Tibial artery (tissue), 4 donors: ENCODE measurements around the gene RRP36.

Experiments used
- DNase-seq, 2 donors: peaks; one replicate each; pipeline ENCODE4 v3.0.0-alpha.2; 2019
- H3K27ac ChIP-seq, 2 donors: fragments of 200-600 bp; sonication (generic) in 1 of 2; 1 replicate in 1 of 2; 2 replicates in 1 of 2; pipeline ENCODE4 v1.5.1; 2018 to 2019; ENCODE audit warnings: mild to moderate bottlenecking in 1 of 2
- H3K27me3 ChIP-seq, 2 donors: fragments of 200-600 bp; sonication (generic) in 1 of 2; one replicate each; pipeline versions ENCODE4 v1.5.1 to v1.6.0; 2016 to 2019
- H3K36me3 ChIP-seq, 3 donors: fragments of 200-600 bp; sonication (generic) in 2 of 3; one replicate each; pipeline ENCODE4 v1.5.1; 2016 to 2019; ENCODE audit warnings: mild to moderate bottlenecking in 2 of 3
- H3K4me1 ChIP-seq, 4 donors: fragments of 200-600 bp; sonication (generic) in 2 of 4; 1 replicate in 3 of 4; 2 replicates in 1 of 4; pipeline ENCODE4 v1.5.1; 2016 to 2019
- H3K4me3 ChIP-seq, 2 donors: fragments of 200-600 bp; sonication (generic) in 1 of 2; 1 replicate in 1 of 2; 2 replicates in 1 of 2; pipeline ENCODE4 v1.5.1; 2018 to 2019; ENCODE audit warnings: mild to moderate bottlenecking in 2 of 2
- H3K9me3 ChIP-seq, 3 donors: fragments of 200-600 bp; sonication (generic) in 1 of 3; one replicate each; pipeline ENCODE4 v1.5.1; 2016 to 2019
- CTCF ChIP-seq, 2 experiments: fragments of 200-600 bp in 1 of 2; fragments of 450-650 bp in 1 of 2; IDR thresholded peaks; one replicate each; pipeline ENCODE4 v1.5.1; 2017 to 2019; ENCODE audit warnings: antibody characterized with exemption in 2 of 2, mild to moderate bottlenecking in 1 of 2, moderate library complexity in 1 of 2
- intact Hi-C: fragments of 100-400 bp; cut with DNase I; formaldehyde crosslinking; loops from one replicate; pipeline ENCODE4 v1.15.0; 2023; ENCODE audit warnings: low total_unique reads

The RRP36 gene

DNA sequence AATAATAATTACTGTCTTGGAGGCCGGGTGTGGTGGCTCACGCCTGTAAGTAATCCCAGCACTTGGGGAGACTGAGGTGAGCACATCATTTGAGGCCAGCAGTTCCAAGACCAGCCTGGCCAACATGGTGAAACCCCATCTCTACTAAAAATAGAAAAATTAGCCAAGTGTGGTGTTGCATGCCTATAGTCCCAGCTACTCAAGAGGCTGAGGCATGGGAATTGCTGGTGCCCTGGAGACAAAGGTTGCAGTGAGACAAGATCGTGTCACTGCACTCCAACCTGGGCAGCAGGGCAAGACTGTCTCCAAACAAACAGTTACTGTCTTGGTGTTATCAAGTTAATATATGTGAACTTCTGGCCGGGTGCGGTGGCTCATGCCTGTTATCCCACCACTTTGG is 4.9 kb downstream of the RRP36 start:
- no peak for DNase-seq
- H3K9me3 ChIP-seq = no peaks in the 10 kb centered on the region
- no peaks in the 10 kb centered on the region for H3K27me3 ChIP-seq
- peaks cover 62 to 69% (median 68%) of the 10 kb centered on the region in 3 donors for H3K36me3 ChIP-seq
- no peak overlapping the region for H3K27ac ChIP-seq
- H3K4me1 ChIP-seq = peaks cover 0 to 23% (median 16%) of the 10 kb centered on the region in 4 donors
- no peak overlapping the region for H3K4me3 ChIP-seq
- intact Hi-C loops = no loop called here
- no peak for TF ChIP-seq CTCF (IDR thresholded peaks at IDR 0.05)

DNA sequence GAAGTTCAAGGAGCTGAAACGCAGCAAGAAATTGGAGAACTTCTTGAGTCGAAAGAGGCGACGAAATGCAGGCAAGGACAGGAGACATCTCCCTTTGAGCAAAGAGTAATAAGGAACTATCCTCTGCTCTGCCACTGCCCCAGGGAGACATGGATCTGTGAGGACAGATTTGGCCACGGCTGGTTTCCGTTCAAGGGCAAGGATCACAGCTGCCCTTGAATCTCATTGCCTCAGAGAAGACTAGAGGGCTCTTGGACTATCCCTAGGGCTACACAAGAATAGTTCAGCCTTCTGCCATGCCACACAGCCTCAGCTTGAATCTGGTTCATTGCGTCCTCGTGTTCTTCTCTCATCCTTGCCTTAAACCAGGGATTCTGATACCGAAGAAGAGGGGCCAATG is 7.7 kb downstream of the RRP36 start:
- Histone ChIP-seq H3K4me1 (peaks cover 0 to 3% (median under 1%) of the 10 kb centered on the region in 4 donors), H3K4me3 (no peak overlapping the region), H3K9me3 (no peaks in the 10 kb centered on the region), H3K27ac (no peak overlapping the region), H3K27me3 (no peaks in the 10 kb centered on the region), H3K36me3 (peaks cover 62 to 97% (median 78%) of the 10 kb centered on the region in 3 donors)
- no peak for DNase-seq
- intact Hi-C loops = no loop called here
- no peak for TF ChIP-seq CTCF (IDR thresholded peaks at IDR 0.05)

DNA sequence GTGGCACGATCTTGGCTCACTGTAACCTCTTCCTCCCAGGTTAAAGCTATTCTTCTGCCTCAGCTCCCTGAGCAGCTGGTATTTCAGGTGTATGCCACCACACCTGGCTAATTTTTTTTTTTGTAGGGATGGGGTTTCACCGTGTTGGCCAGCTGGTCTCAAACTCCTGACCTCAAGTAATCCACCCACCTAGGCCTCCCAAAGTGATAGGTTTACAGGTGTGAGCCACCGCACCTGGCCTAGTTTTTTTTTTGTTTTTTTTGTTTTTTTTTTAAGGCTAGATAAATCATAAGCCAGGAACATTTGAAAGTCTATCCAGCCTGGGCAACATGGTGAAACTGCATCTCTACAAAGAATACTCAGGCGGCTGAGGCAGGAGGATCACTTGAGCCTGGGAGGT is 10.9 kb downstream of the RRP36 start:
- intact Hi-C loops = no loop called here
- Histone ChIP-seq H3K9me3 (no peaks in the 10 kb centered on the region), H3K27me3 (no peaks in the 10 kb centered on the region), H3K27ac (no peak overlapping the region), H3K4me1 (peaks cover 0 to 5% (median 0%) of the 10 kb centered on the region in 4 donors), H3K4me3 (no peak overlapping the region), H3K36me3 (peaks cover 39 to 100% (median 53%) of the 10 kb centered on the region in 3 donors)
- TF ChIP-seq CTCF (IDR thresholded peaks at IDR 0.05) = no peak
- no peak for DNase-seq

GRCh38 chr6:43033496-43034189 is 12.2 kb downstream of the RRP36 start:
- no peak for DNase-seq
- no peaks in the 10 kb centered on the region for H3K27me3 ChIP-seq
- TF ChIP-seq CTCF (IDR thresholded peaks at IDR 0.05) = no peak
- no peaks in the 10 kb centered on the region for H3K9me3 ChIP-seq
- intact Hi-C loops = no loop called here
- H3K27ac ChIP-seq = no peak overlapping the region
- H3K4me1 ChIP-seq = peaks cover 0 to 5% (median 0%) of the 10 kb centered on the region in 4 donors
- H3K4me3 ChIP-seq = no peak overlapping the region
- H3K36me3 ChIP-seq = peaks cover 26 to 100% (median 53%) of the 10 kb centered on the region in 3 donors

DNA sequence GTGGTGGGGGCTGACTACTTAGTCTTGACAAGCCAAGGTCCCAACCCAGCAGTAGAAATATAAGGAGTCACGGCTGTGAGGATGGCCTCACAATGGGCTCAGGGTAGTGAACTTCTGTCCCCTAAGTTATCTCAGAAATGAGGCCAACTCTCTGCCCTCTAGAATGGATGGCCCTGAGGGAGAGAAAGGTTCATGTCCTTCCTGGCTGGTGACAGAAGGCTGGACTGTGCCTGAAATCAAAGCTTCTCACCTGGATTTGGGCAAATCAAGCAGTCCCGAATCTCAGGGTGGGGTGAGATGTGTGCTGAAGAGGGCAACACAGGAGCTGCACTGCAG is 12.7 kb downstream of the RRP36 start:
- Histone ChIP-seq H3K4me3 (no peak overlapping the region), H3K4me1 (peaks cover 0 to 5% (median 0%) of the 10 kb centered on the region in 4 donors), H3K36me3 (peaks cover 21 to 100% (median 51%) of the 10 kb centered on the region in 3 donors), H3K27ac (no peak overlapping the region), H3K9me3 (no peaks in the 10 kb centered on the region), H3K27me3 (no peaks in the 10 kb centered on the region)
- no peak for TF ChIP-seq CTCF (IDR thresholded peaks at IDR 0.05)
- intact Hi-C loops = no loop called here
- no peak for DNase-seq
